H1 (cell line): ENCODE results near the gene UPP1. TPM values are rescaled to one million over a fixed set of nuclear protein-coding genes. Genes with fewer than 3 reads are reported as not detected.

Experiments
- CTCF ChIA-PET: fragments of 300-600 bp; sonication (Branson Sonifier 250); formaldehyde crosslinking; loops from one replicate; lab custom pipeline; 2021; ENCODE audit not compliant: partially characterized antibody; lab: Charles Lee
- POLR2A ChIA-PET: fragments of 300-600 bp; sonication (Branson Sonifier 250); formaldehyde crosslinking; loops from one replicate; lab custom pipeline; 2021; ENCODE audit warnings: inconsistent platforms; ENCODE audit not compliant: partially characterized antibody; lab: Charles Lee
- DNase-seq, 2 experiments: peaks; one replicate each; pipeline versions ENCODE4 v3.0.0 to v3.0.0-alpha.2; 2010 to 2022; ENCODE audit warnings: low spot score in 2 of 2, low read depth in 1 of 2, mixed read lengths in 1 of 2
- FAIRE-seq: peaks from 2 replicates; lab custom pipeline; 2011; peaks lifted over from hg19 to GRCh38; lab: Jason Lieb, UNC
- H2AFZ ChIP-seq: 2 replicates; pipeline ENCODE4 v1.8.1; 2012; ENCODE audit warnings: low read length, inconsistent platforms
- H2AK5ac ChIP-seq: 2 replicates; pipeline ENCODE4 v1.6.1; 2013; ENCODE audit warnings: low read depth, low read length
- H2BK120ac ChIP-seq: replicated peaks from 2 replicates; pipeline ENCODE3; 2013; ENCODE audit warnings: low read depth, low read length, inconsistent platforms
- H2BK12ac ChIP-seq: 2 replicates; pipeline ENCODE4 v1.6.1; 2013; ENCODE audit warnings: low read depth, low read length
- H2BK15ac ChIP-seq: 2 replicates; pipeline ENCODE4 v1.6.1; 2013; ENCODE audit warnings: low read length
- H2BK20ac ChIP-seq: 2 replicates; pipeline ENCODE4 v1.6.1; 2013; ENCODE audit warnings: low read length
- H2BK5ac ChIP-seq: 2 replicates; pipeline ENCODE4 v1.6.1; 2013; ENCODE audit warnings: low read depth, low read length
- H3K14ac ChIP-seq: 2 replicates; pipeline ENCODE4 v1.6.1; 2013; ENCODE audit warnings: inconsistent platforms; ENCODE audit not compliant: insufficient read length
- H3K18ac ChIP-seq: 2 replicates; pipeline ENCODE4 v1.6.1; 2013; ENCODE audit warnings: low read length; ENCODE audit errors: extremely low read depth
- H3K23ac ChIP-seq: 2 replicates; pipeline ENCODE4 v1.6.1; 2013; ENCODE audit warnings: inconsistent platforms; ENCODE audit not compliant: insufficient read length
- H3K23me2 ChIP-seq: 2 replicates; pipeline ENCODE4 v1.6.1; 2013; ENCODE audit warnings: low read depth, low read length
- H3K27ac ChIP-seq: 2 replicates; pipeline ENCODE4 v1.6.1; 2011; ENCODE audit warnings: low read depth, low read length, inconsistent platforms
- H3K27me3 ChIP-seq, 4 experiments: replicated peaks in 1 of 4; 1 replicate in 1 of 4; 2 replicates in 3 of 4; pipeline versions ENCODE4 v1.6.1 to v1.8.1; 2011 to 2013; ENCODE audit warnings: low read length in 3 of 4, mild to moderate bottlenecking in 3 of 4, inconsistent platforms in 2 of 4, mixed read lengths in 2 of 4, moderate library complexity in 1 of 4; ENCODE audit not compliant: control insufficient read depth in 3 of 4, insufficient read depth in 3 of 4; ENCODE audit errors: extremely low read depth in 1 of 4
- H3K36me3 ChIP-seq, 4 experiments: 2 replicates each; pipeline versions ENCODE4 v1.6.1 to v1.8.1; 2011 to 2013; ENCODE audit warnings: mild to moderate bottlenecking in 4 of 4, low read length in 3 of 4, moderate library complexity in 2 of 4, control low read depth in 1 of 4, inconsistent platforms in 1 of 4; ENCODE audit not compliant: insufficient read depth in 4 of 4, control insufficient read depth in 2 of 4
- H3K4ac ChIP-seq: replicated peaks from 2 replicates; pipeline ENCODE3; 2013; ENCODE audit warnings: low read length, low read depth, mixed read lengths, inconsistent platforms; ENCODE audit not compliant: insufficient read length
- H3K4me1 ChIP-seq, 4 experiments: replicated peaks in 1 of 4; 1 replicate in 1 of 4; 2 replicates in 3 of 4; pipeline versions ENCODE4 v1.6.1 to v1.8.1; 2011 to 2013; ENCODE audit warnings: low read length in 3 of 4, inconsistent platforms in 2 of 4, mixed read lengths in 1 of 4; ENCODE audit not compliant: insufficient read depth in 4 of 4, control insufficient read depth in 3 of 4
- H3K4me2 ChIP-seq, 2 experiments: 2 replicates each; pipeline versions ENCODE4 v1.6.1 to v1.8.1; 2011 to 2013; ENCODE audit warnings: low read depth in 2 of 2, low read length in 2 of 2, control low read depth in 1 of 2, inconsistent platforms in 1 of 2, mild to moderate bottlenecking in 1 of 2; ENCODE audit not compliant: insufficient read depth in 1 of 2
- H3K4me3 ChIP-seq, 4 experiments: fragments of 200-600, 300-600 bp in 1 of 4; sonication (generic), shearing (Covaris generic), sonication (Bioruptor Twin) in 1 of 4; 2 replicates each; pipeline versions ENCODE4 v1.5.1 to v1.8.1; 2011 to 2016; ENCODE audit warnings: low read length in 4 of 4, low read depth in 3 of 4, control low read depth in 2 of 4, inconsistent platforms in 2 of 4, mild to moderate bottlenecking in 2 of 4, mixed read lengths in 1 of 4, moderate library complexity in 1 of 4; ENCODE audit not compliant: insufficient read depth in 2 of 4; ENCODE audit errors: extremely low read depth in 1 of 4
- H3K56ac ChIP-seq: replicated peaks from 2 replicates; pipeline ENCODE3; 2013; ENCODE audit warnings: low read depth, mild to moderate bottlenecking, mixed read lengths, low read length, inconsistent platforms; ENCODE audit not compliant: insufficient read length
- H3K79me1 ChIP-seq: 2 replicates; pipeline ENCODE4 v1.6.1; 2013; ENCODE audit warnings: low read depth, low read length, control low read depth
- H3K79me2 ChIP-seq, 2 experiments: 2 replicates each; pipeline versions ENCODE4 v1.6.1 to v1.8.1; 2012 to 2013; ENCODE audit warnings: low read length in 2 of 2, mild to moderate bottlenecking in 2 of 2, inconsistent platforms in 1 of 2; ENCODE audit not compliant: insufficient read depth in 2 of 2, control insufficient read depth in 1 of 2
- H3K9ac ChIP-seq, 4 experiments: replicated peaks in 1 of 4; 1 replicate in 1 of 4; 2 replicates in 3 of 4; pipeline versions ENCODE4 v1.6.1 to v1.8.1; 2011 to 2013; ENCODE audit warnings: low read depth in 3 of 4, low read length in 3 of 4, control low read depth in 2 of 4, mild to moderate bottlenecking in 2 of 4, moderate library complexity in 2 of 4, inconsistent platforms in 1 of 4; ENCODE audit errors: extremely low read depth in 1 of 4
- H3K9me3 ChIP-seq, 2 experiments: 2 replicates each; pipeline versions ENCODE4 v1.6.1 to v1.8.1; 2012 to 2013; ENCODE audit warnings: mild to moderate bottlenecking in 2 of 2, moderate library complexity in 2 of 2, control low read depth in 1 of 2, inconsistent platforms in 1 of 2, low read depth in 1 of 2, low read length in 1 of 2, mixed read lengths in 1 of 2; ENCODE audit not compliant: insufficient read depth in 2 of 2
- H4K20me1 ChIP-seq, 2 experiments: replicated peaks in 1 of 2; 2 replicates each; pipeline versions ENCODE3 to v1.8.1; 2011 to 2013; ENCODE audit warnings: inconsistent platforms in 2 of 2, low read length in 2 of 2, mild to moderate bottlenecking in 1 of 2; ENCODE audit not compliant: insufficient read depth in 2 of 2, control insufficient read depth in 1 of 2
- H4K5ac ChIP-seq: 2 replicates; pipeline ENCODE4 v1.6.1; 2013; ENCODE audit warnings: low read length, low read depth, mixed read lengths, inconsistent platforms; ENCODE audit not compliant: insufficient read length
- H4K8ac ChIP-seq: 2 replicates; pipeline ENCODE4 v1.8.0; 2013; ENCODE audit warnings: mild to moderate bottlenecking, moderate library complexity, low read length, inconsistent platforms; ENCODE audit not compliant: insufficient read depth; ENCODE audit errors: extremely low read depth
- H4K91ac ChIP-seq: replicated peaks from 2 replicates; pipeline ENCODE3; 2013; ENCODE audit warnings: low read length, mixed read lengths, inconsistent platforms; ENCODE audit not compliant: insufficient read length
- EP300 ChIP-seq, 2 experiments: IDR thresholded peaks; 1 replicate in 1 of 2; 2 replicates in 1 of 2; pipeline ENCODE4 v1.6.1; 2011 to 2012; ENCODE audit warnings: low read depth in 2 of 2, low read length in 2 of 2, mild to moderate bottlenecking in 2 of 2, borderline replicate concordance in 1 of 2, inconsistent platforms in 1 of 2, moderate library complexity in 1 of 2
- GABPA ChIP-seq: IDR thresholded peaks from 2 replicates; pipeline ENCODE4 v1.6.1; 2011; ENCODE audit warnings: mild to moderate bottlenecking, low read length, moderate library complexity, borderline replicate concordance; ENCODE audit not compliant: insufficient read depth
- HDAC6 ChIP-seq: IDR thresholded peaks from one replicate; pipeline ENCODE4 v1.7.1; 2012; ENCODE audit warnings: low read depth, mild to moderate bottlenecking, inconsistent platforms, low read length, moderate library complexity
- KDM1A ChIP-seq: fragments of 200-600, 300-600 bp; sonication (generic); IDR thresholded peaks from 2 replicates; pipeline ENCODE4 v1.7.1; 2016; ENCODE audit warnings: mild to moderate bottlenecking, low read length, borderline replicate concordance
- SAP30 ChIP-seq: fragments of 300-600 bp; sonication (generic); IDR thresholded peaks from 2 replicates; pipeline ENCODE4 v1.7.1; 2012; ENCODE audit warnings: low read length, moderate library complexity, mild to moderate bottlenecking, inconsistent platforms; ENCODE audit not compliant: insufficient read depth, insufficient replicate concordance
- SIN3A ChIP-seq, 2 experiments: IDR thresholded peaks in 1 of 2; conservative IDR thresholded peaks in 1 of 2; 2 replicates each; pipeline ENCODE4 v1.6.1; 2011 to 2012; ENCODE audit warnings: low read length in 2 of 2, improper control_type of control experiment in 1 of 2, low read depth in 1 of 2, mild to moderate bottlenecking in 1 of 2
- SP2 ChIP-seq: IDR thresholded peaks from 2 replicates; pipeline ENCODE4 v1.6.1; 2012; ENCODE audit warnings: mild to moderate bottlenecking, low read length, inconsistent platforms
- SUZ12 ChIP-seq: fragments of 200-600 bp; sonication (generic); IDR thresholded peaks from 2 replicates; pipeline ENCODE4 v1.6.1; 2012; ENCODE audit warnings: mild to moderate bottlenecking, inconsistent platforms, low read length, moderate library complexity, mixed read lengths
- TAF7 ChIP-seq: optimal IDR thresholded peaks from 2 replicates; pipeline ENCODE3; 2011; ENCODE audit warnings: low read depth, mild to moderate bottlenecking, inconsistent platforms, low read length, moderate library complexity, borderline replicate concordance
- WGBS, 2 experiments: shearing (Covaris generic) in 1 of 2; methylation state at CpG; one replicate each; pipeline versions ENCODE4 v1.1.6 to v1.1.7; 2013 to 2015; ENCODE audit warnings: low lambda C conversion rate in 2 of 2, mixed read lengths in 2 of 2, inconsistent platforms in 1 of 2, low coverage in 1 of 2, missing lambda C conversion rate in 1 of 2; ENCODE audit not compliant: insufficient replicate concordance in 2 of 2, insufficient coverage in 1 of 2, insufficient read length in 1 of 2; ENCODE audit errors: extremely low coverage in 1 of 2, missing lambda C conversion rate in 1 of 2; 5-methylcytosine and 5-hydroxymethylcytosine counted together
- polyA plus RNA-seq, 7 experiments: library from polyadenylated mRNA; depleted of rRNA in 3 of 7; stranded (reverse) in 5 of 7; unstranded in 2 of 7; fragments of >200 nt in 5 of 7; fragments of 200-250 nt in 2 of 7; gene quantifications; 1 replicate in 5 of 7; 2 replicates in 1 of 7; 4 replicates in 1 of 7; pipeline versions ENCODE4 v1.2.1 to v1.2.3, GENCODE V29; 2011 to 2013; ENCODE audit warnings: missing spikeins in 2 of 7, mixed read lengths in 2 of 7
- total RNA-seq: library from RNA; stranded (reverse); fragmentation: NEBNext Ultra II Directional; extraction: Animal tissue kit (Norgen Biotek cat#: 25700); gene quantifications from 2 replicates; pipeline ENCODE4 v1.2.1, GENCODE V29; 2021

UPP1 gene
- total and polyA plus RNA-seq, 2 of the 8 experiments (the other 6 are each of a cell fraction or from before 2014, with no cell fraction given) = 40.7 to 46.2 TPM

- Histone ChIP-seq H4K20me1 (no peaks in the 10 kb centered on the region), H3K18ac (no peak overlapping the region), H3K14ac (no peak overlapping the region), H3K36me3 (no peaks in the 10 kb centered on the region), H3K23ac (no peak overlapping the region), H2AFZ (no peak overlapping the region), H4K5ac (no peak overlapping the region), H3K4me3 (no peak overlapping the region), H3K4ac (no peak overlapping the region), H4K8ac (no peak overlapping the region), H3K27ac (no peak overlapping the region), H2BK12ac (no peak overlapping the region), H3K79me1 (no peaks in the 10 kb centered on the region), H3K4me2 (no peak overlapping the region), H3K23me2 (no peaks in the 10 kb centered on the region; the same call in 1 of the 2 replicates), H2BK120ac (no peak overlapping the region), H3K9me3 (no peaks in the 10 kb centered on the region), H3K9ac (no peak overlapping the region), H3K27me3 (no peaks in the 10 kb centered on the region; a peak in 1 of 7 replicates), H3K56ac (no peak overlapping the region), H2BK15ac (no peak overlapping the region), H3K79me2 (no peaks in the 10 kb centered on the region), H2BK20ac (no peak overlapping the region), H4K91ac (no peak overlapping the region), H2AK5ac (no peak overlapping the region), H3K4me1 (no peaks in the 10 kb centered on the region), H2BK5ac (no peak overlapping the region)
- FAIRE-seq (no peak), DNase-seq (no peak)
- CTCF ChIA-PET = no interaction called here
- 97% methylated on average over 10 of the region's 10 CpGs; no CpG with 5 or more reads in 1 of the 2 experiments for WGBS, 2 experiments
- POLR2A ChIA-PET = interaction anchor here (0.7 to 1.5 kb wide), 2 partner anchors 15 to 17 kb away, joined by 3 read pairs; no protein-coding TSS in a partner anchor
- TF ChIP-seq GABPA (no peak), TAF7 (no peak), SAP30 (no peak), KDM1A (no peak), HDAC6 (no peak), SUZ12 (no peak), SIN3A (conservative IDR thresholded peaks at IDR 0.05 in 1 of 2, IDR thresholded peaks at IDR 0.05 in 1 of 2; ENCODE audit: low read depth in 1 of 2, low read length in 2 of 2) (no peak), EP300 (IDR thresholded peaks at IDR 0.05; ENCODE audit: borderline replicate concordance in 1 of 2, low read depth in 2 of 2, low read length in 2 of 2) (no peak), SP2 (no peak)
Observed at GRCh38 chr7:48118041-48118440, 29.0 kb downstream of the UPP1 start.
